Panc1 (cell line): ENCODE results near the gene PIP4K2A.

Experiments used
- CTCF ChIP-seq: fragments of 450-650 bp; IDR thresholded peaks from 2 replicates; pipeline ENCODE4 v1.5.1; 2017; ENCODE audit warnings: mild to moderate bottlenecking
- POLR2AphosphoS5 ChIP-seq: IDR thresholded peaks from 2 replicates; pipeline ENCODE4 v1.6.1; 2012; ENCODE audit warnings: mild to moderate bottlenecking, low read depth, low read length, moderate library complexity

- TF ChIP-seq POLR2AphosphoS5 (no peak), CTCF (no peak)
These were observed 199.4 kb downstream of the PIP4K2A start for GRCh38 chr10:22515009-22515408.
